HS-27A (cell line): ENCODE results near the gene GPR39.
A peak's percentile ranks its signal among the peaks of the same experiment; 100 is the strongest.
"Not testable (repeated sequence)": the region's sequence is repeated elsewhere in the genome, so short reads cannot be mapped to it uniquely, and the experiment has no call there.

Experiments used
- DNase-seq: peaks from one replicate; pipeline ENCODE4 v3.0.0-alpha.2; 2012; ENCODE audit warnings: low read depth, missing footprints

The GPR39 gene

GRCh38 chr2:132416723-132417395, at the start of gene GPR39:
Gene GPR39, plus strand, starts transcription at chr2:132416805.
- no peak for DNase-seq

- no peak for DNase-seq
Measured at GRCh38 chr2:132368191-132368590, 48.4 kb upstream of the GPR39 start.

- no peak for DNase-seq
Measured at GRCh38 chr2:132372276-132372675, 44.3 kb upstream of the GPR39 start.

GRCh38 chr2:132373391-132374135, 43.0 kb upstream of the GPR39 start:
- DNase-seq = no peak

- DNase-seq = no peak
Measured at GRCh38 chr2:132374151-132374550, 42.5 kb upstream of the GPR39 start.

GRCh38 chr2:132374551-132374950, 42.1 kb upstream of the GPR39 start:
- DNase-seq = peak; percentile 33

GRCh38 chr2:132374961-132375360, 41.6 kb upstream of the GPR39 start:
- DNase-seq = no peak

- no peak for DNase-seq
Measured at GRCh38 chr2:132381376-132381775, 35.2 kb upstream of the GPR39 start.

GRCh38 chr2:132383956-132384355, 32.6 kb upstream of the GPR39 start:
- DNase-seq = no peak

GRCh38 chr2:132384491-132385151, 32.0 kb upstream of the GPR39 start:
- no peak for DNase-seq

- no peak for DNase-seq
Measured at GRCh38 chr2:132387126-132387525, 29.5 kb upstream of the GPR39 start.

- no peak for DNase-seq
Measured at GRCh38 chr2:132390076-132390475, 26.5 kb upstream of the GPR39 start.

- no peak for DNase-seq
Measured at GRCh38 chr2:132391378-132391777, 25.2 kb upstream of the GPR39 start.

GRCh38 chr2:132392221-132392620, 24.4 kb upstream of the GPR39 start:
- no peak for DNase-seq

- DNase-seq = no peak
Measured at GRCh38 chr2:132392879-132393278, 23.7 kb upstream of the GPR39 start.

GRCh38 chr2:132397042-132397441, 19.6 kb upstream of the GPR39 start:
- not testable (repeated sequence) for DNase-seq

- DNase-seq = no peak
Measured at GRCh38 chr2:132400169-132400900, 16.3 kb upstream of the GPR39 start.

- DNase-seq = no peak
Measured at GRCh38 chr2:132400901-132401240, 15.7 kb upstream of the GPR39 start.

GRCh38 chr2:132401326-132401725, 15.3 kb upstream of the GPR39 start:
- no peak for DNase-seq

GRCh38 chr2:132403146-132403545, 13.5 kb upstream of the GPR39 start:
- DNase-seq = no peak

- DNase-seq = no peak
Measured at GRCh38 chr2:132404056-132404455, 12.5 kb upstream of the GPR39 start.

GRCh38 chr2:132407784-132408183, 8.8 kb upstream of the GPR39 start:
- no peak for DNase-seq

- DNase-seq = no peak
Measured at GRCh38 chr2:132412021-132412420, 4.6 kb upstream of the GPR39 start.
